ENCODE measurements around the gene TRMT11.
"Not testable (repeated sequence)": the region's sequence is repeated elsewhere in the genome, so short reads cannot be mapped to it uniquely, and the experiment has no call there.

Gene TRMT11

DNA sequence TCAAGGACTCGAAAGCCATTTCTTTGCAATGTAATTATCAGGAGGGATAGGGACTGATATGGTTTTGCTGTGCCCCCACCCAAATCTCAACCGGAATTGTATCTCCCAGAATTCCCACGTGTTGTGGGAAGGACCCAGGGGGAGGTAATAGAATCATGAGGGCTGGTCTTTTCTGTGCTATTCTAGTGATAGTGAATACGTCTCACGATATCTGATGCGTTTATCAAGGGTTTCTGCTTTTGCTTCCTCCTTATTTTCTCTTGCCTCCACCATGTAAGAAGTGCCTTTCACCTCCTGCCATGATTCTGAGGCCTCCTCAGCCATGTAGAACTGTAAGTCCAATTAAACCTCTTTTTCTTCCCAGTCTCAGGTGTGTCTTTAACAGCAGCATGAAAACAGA, 35.6 kb upstream of the TRMT11 start:
- H3K9me3 Mint-ChIP-seq; H3K36me3 Mint-ChIP-seq (ENCODE audit: low read depth); H3K27me3 Mint-ChIP-seq (ENCODE audit: low read depth); H3K4me3 Mint-ChIP-seq; H3K27ac Mint-ChIP-seq; H3K4me1 Mint-ChIP-seq (ENCODE audit: low read depth): not testable (repeated sequence)

- Mint-ChIP-seq H3K9me3 (no peaks in the 10 kb centered on the region), H3K4me3 (no peak overlapping the region), H3K27ac (no peak overlapping the region), H3K4me1 (ENCODE audit: low read depth) (peaks cover 3% of the 10 kb centered on the region), H3K36me3 (ENCODE audit: low read depth) (no peaks in the 10 kb centered on the region), H3K27me3 (ENCODE audit: low read depth) (no peaks in the 10 kb centered on the region)
Observed at GRCh38 chr6:125951323-125951722, 35.0 kb upstream of the TRMT11 start.

- Mint-ChIP-seq H3K9me3 (no peaks in the 10 kb centered on the region), H3K27me3 (ENCODE audit: low read depth) (no peaks in the 10 kb centered on the region), H3K4me1 (ENCODE audit: low read depth) (peaks cover 3% of the 10 kb centered on the region), H3K36me3 (ENCODE audit: low read depth) (no peaks in the 10 kb centered on the region), H3K27ac (no peak overlapping the region), H3K4me3 (no peak overlapping the region)
Observed at GRCh38 chr6:125952764-125953501, 33.4 kb upstream of the TRMT11 start.

DNA sequence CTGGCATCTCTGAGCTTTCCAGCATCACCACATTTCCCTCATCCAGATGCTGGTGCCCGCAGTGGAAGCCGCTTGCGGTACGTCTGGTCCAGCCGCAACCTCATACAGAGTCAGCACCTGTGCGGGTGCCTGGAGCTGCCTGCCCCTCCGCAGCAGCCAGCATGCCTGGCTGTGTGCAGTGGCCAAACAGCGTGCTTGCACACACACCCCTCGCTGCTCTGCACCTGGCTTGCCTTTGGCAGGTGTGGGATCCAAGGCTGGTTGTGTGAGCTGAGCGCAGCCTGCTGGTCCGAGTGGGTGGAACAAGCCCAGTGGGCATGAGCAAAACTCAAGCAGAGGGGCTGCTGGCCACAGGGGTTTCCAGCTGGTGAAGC, 32.9 kb upstream of the TRMT11 start:
- no peak overlapping the region for H3K27ac Mint-ChIP-seq
- H3K9me3 Mint-ChIP-seq = no peaks in the 10 kb centered on the region
- H3K27me3 Mint-ChIP-seq (ENCODE audit: low read depth) = no peaks in the 10 kb centered on the region
- H3K4me3 Mint-ChIP-seq = no peak overlapping the region
- H3K4me1 Mint-ChIP-seq (ENCODE audit: low read depth) = peaks cover 3% of the 10 kb centered on the region
- no peaks in the 10 kb centered on the region for H3K36me3 Mint-ChIP-seq (ENCODE audit: low read depth)

DNA sequence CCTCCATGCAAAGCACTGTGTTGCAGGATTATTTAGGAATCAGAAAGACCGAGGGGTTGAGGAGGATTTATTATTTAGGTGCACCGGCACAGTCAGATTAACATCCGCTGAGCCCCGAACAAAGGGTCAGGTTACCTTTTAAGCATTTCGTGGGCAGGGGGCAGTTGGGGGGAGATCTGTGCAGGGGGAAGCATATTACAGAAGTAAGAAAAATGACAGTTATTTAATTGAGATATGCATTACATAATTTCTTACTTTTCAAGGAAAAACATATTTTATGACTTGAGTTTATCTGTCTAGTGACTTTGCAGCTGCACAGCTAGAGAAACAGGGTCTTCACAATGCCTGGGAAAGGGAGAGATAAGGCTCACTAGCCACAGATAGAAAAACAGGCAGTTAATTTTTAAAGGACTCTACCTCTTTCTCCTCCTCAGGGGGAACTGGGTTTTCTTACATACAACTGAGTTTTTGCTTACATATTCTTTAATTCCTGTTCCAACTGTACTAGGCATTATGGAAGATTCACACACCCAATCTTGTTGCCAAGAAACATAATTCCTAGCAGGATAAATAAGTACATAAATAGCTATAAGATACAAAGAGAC, 31.5 kb upstream of the TRMT11 start:
- Mint-ChIP-seq H3K4me3 (no peak overlapping the region), H3K9me3 (no peaks in the 10 kb centered on the region), H3K27ac (no peak overlapping the region), H3K4me1 (ENCODE audit: low read depth) (peaks cover 3% of the 10 kb centered on the region), H3K27me3 (ENCODE audit: low read depth) (no peaks in the 10 kb centered on the region), H3K36me3 (ENCODE audit: low read depth) (no peaks in the 10 kb centered on the region)

GRCh38 chr6:125955973-125956372, 30.4 kb upstream of the TRMT11 start:
- no peaks in the 10 kb centered on the region for H3K27me3 Mint-ChIP-seq (ENCODE audit: low read depth)
- H3K36me3 Mint-ChIP-seq (ENCODE audit: low read depth) = no peaks in the 10 kb centered on the region
- peaks cover 3% of the 10 kb centered on the region for H3K4me1 Mint-ChIP-seq (ENCODE audit: low read depth)
- no peaks in the 10 kb centered on the region for H3K9me3 Mint-ChIP-seq
- H3K4me3 Mint-ChIP-seq = peak overlapping the region; percentile 59
- H3K27ac Mint-ChIP-seq = peak overlapping the region; percentile 74

GRCh38 chr6:125956506-125957390, 29.6 kb upstream of the TRMT11 start, which contains the start of gene HINT3:
Gene HINT3 (plus strand): TSS chr6:125956770. CDS start chr6:125956978, 208 bp downstream.
- peak within 1 kb of the TSS; percentile 79 for H3K27ac Mint-ChIP-seq
- H3K36me3 Mint-ChIP-seq (ENCODE audit: low read depth) = peaks cover 1% of the 10 kb centered on the region
- no peaks in the 10 kb centered on the region for H3K9me3 Mint-ChIP-seq
- peak within 1 kb of the TSS; percentile 59 for H3K4me3 Mint-ChIP-seq
- H3K4me1 Mint-ChIP-seq (ENCODE audit: low read depth) = peaks cover 3% of the 10 kb centered on the region
- H3K27me3 Mint-ChIP-seq (ENCODE audit: low read depth) = no peaks in the 10 kb centered on the region

DNA sequence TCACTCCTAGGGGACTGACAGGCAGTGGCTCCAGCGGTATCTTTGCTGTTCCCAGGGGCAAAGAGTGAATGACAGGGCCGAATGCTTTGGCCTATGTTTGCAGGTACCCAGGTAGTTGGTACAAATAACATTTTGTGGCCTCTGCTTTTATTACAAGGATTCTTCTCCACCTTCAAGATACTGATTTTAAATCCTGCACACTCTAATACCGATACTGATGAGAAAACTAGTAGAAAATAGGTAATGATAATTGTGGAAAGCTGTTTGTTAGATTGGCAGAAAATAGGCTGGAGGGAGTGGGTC, 29.0 kb upstream of the TRMT11 start:
- Mint-ChIP-seq H3K27me3 (ENCODE audit: low read depth) (no peaks in the 10 kb centered on the region), H3K27ac (no peak overlapping the region), H3K9me3 (no peaks in the 10 kb centered on the region), H3K36me3 (ENCODE audit: low read depth) (peaks cover 3% of the 10 kb centered on the region), H3K4me3 (no peak overlapping the region), H3K4me1 (ENCODE audit: low read depth) (peaks cover 3% of the 10 kb centered on the region)

DNA sequence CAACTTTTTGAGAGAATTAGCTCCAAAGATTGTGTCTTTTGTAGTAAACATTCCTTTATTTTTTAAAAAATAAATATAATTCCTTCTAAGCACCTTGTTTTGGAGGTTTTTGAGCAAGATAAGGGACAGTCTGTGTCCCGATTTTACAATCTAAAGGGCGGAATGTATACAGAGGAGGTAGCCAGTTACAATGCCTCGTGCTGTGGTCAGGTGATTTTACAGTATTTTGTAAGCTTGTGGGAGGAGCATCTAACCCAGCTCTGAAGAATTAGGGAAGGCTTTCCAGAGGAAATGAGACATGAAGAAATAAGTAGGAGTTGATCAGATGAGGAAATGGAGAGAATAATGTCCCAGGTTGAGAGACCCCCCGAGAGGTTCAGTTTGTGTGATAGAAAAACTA, 28.5 kb upstream of the TRMT11 start:
- Mint-ChIP-seq H3K36me3 (ENCODE audit: low read depth) (peaks cover 3% of the 10 kb centered on the region), H3K9me3 (no peaks in the 10 kb centered on the region), H3K27me3 (ENCODE audit: low read depth) (no peaks in the 10 kb centered on the region), H3K4me1 (ENCODE audit: low read depth) (peaks cover 4% of the 10 kb centered on the region), H3K4me3 (no peak overlapping the region), H3K27ac (no peak overlapping the region)

- Mint-ChIP-seq H3K4me1 (ENCODE audit: low read depth) (peaks cover 4% of the 10 kb centered on the region), H3K9me3 (no peaks in the 10 kb centered on the region), H3K4me3 (no peak overlapping the region), H3K36me3 (ENCODE audit: low read depth) (peaks cover 3% of the 10 kb centered on the region), H3K27ac (no peak overlapping the region), H3K27me3 (ENCODE audit: low read depth) (no peaks in the 10 kb centered on the region)
Observed at GRCh38 chr6:125959041-125959440, 27.3 kb upstream of the TRMT11 start.

- Mint-ChIP-seq H3K27ac (no peak overlapping the region), H3K9me3 (no peaks in the 10 kb centered on the region), H3K4me3 (no peak overlapping the region), H3K27me3 (ENCODE audit: low read depth) (no peaks in the 10 kb centered on the region), H3K4me1 (ENCODE audit: low read depth) (peaks cover 3% of the 10 kb centered on the region), H3K36me3 (ENCODE audit: low read depth) (peaks cover 3% of the 10 kb centered on the region)
Observed at GRCh38 chr6:125961117-125961516, 25.2 kb upstream of the TRMT11 start.

GRCh38 chr6:125962900-125963497, 23.3 kb upstream of the TRMT11 start:
- peaks cover 3% of the 10 kb centered on the region for H3K4me1 Mint-ChIP-seq (ENCODE audit: low read depth)
- H3K36me3 Mint-ChIP-seq (ENCODE audit: low read depth) = peaks cover 5% of the 10 kb centered on the region
- H3K27me3 Mint-ChIP-seq (ENCODE audit: low read depth) = no peaks in the 10 kb centered on the region
- no peaks in the 10 kb centered on the region for H3K9me3 Mint-ChIP-seq
- H3K27ac Mint-ChIP-seq = no peak overlapping the region
- no peak overlapping the region for H3K4me3 Mint-ChIP-seq

DNA sequence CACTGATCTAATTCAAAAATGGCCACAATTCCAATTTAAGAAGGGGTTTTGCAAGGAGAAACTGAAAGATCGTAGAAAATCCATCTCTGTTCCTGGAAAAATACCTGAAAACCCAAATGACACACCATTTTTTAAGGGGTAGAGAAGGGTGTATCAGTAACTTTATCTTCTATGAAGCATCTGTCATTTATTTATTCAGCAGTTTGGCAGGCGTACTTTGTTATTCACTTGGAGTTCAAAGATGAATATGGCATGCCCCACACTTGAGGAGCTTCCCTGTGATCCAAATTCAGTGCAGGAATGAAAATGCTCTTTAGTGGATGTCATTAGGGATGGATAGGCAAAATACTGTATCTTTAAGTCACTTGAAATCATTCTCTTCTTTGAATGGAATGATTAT, 22.5 kb upstream of the TRMT11 start:
- Mint-ChIP-seq H3K4me3 (no peak overlapping the region), H3K4me1 (ENCODE audit: low read depth) (peaks cover 3% of the 10 kb centered on the region), H3K27ac (no peak overlapping the region), H3K36me3 (ENCODE audit: low read depth) (peaks cover 5% of the 10 kb centered on the region), H3K27me3 (ENCODE audit: low read depth) (no peaks in the 10 kb centered on the region), H3K9me3 (no peaks in the 10 kb centered on the region)

GRCh38 chr6:125966569-125966968, 19.8 kb upstream of the TRMT11 start:
- Mint-ChIP-seq H3K27ac (no peak overlapping the region), H3K27me3 (ENCODE audit: low read depth) (no peaks in the 10 kb centered on the region), H3K9me3 (no peaks in the 10 kb centered on the region), H3K4me1 (ENCODE audit: low read depth) (peaks cover 3% of the 10 kb centered on the region), H3K4me3 (no peak overlapping the region), H3K36me3 (ENCODE audit: low read depth) (peaks cover 8% of the 10 kb centered on the region)
